Neural progenitor cell (in vitro differentiated cells): ENCODE measurements around the gene RAI1. TPM values are rescaled to one million over a fixed set of nuclear protein-coding genes. Genes with fewer than 3 reads are reported as not detected.

Experiments used
- DNase-seq: peaks from one replicate; pipeline ENCODE4 v3.0.0-alpha.2; 2016; ENCODE audit warnings: low spot score
- H2AFZ ChIP-seq: fragments of 200-600 bp; sonication (generic); replicated peaks from 2 replicates; pipeline ENCODE4 v1.6.1; 2016; ENCODE audit warnings: antibody characterized with exemption
- H3F3A ChIP-seq: fragments of 200-600 bp; sonication (generic); 2 replicates; pipeline ENCODE4 v1.6.1; 2016; ENCODE audit warnings: antibody characterized with exemption, low read depth
- H3K27ac ChIP-seq: fragments of 200-600 bp; sonication (generic); 2 replicates; pipeline ENCODE4 v1.5.1; 2016; ENCODE audit warnings: mild to moderate bottlenecking
- H3K27me3 ChIP-seq: fragments of 200-600 bp; sonication (generic); 2 replicates; pipeline ENCODE4 v1.6.1; 2016; ENCODE audit warnings: mild to moderate bottlenecking, moderate library complexity
- H3K36me3 ChIP-seq: fragments of 200-600 bp; sonication (generic); 2 replicates; pipeline ENCODE4 v1.5.1; 2016
- H3K4me1 ChIP-seq: fragments of 200-600 bp; sonication (generic); 2 replicates; pipeline ENCODE4 v1.6.1; 2016; ENCODE audit warnings: mixed run types
- H3K4me2 ChIP-seq: fragments of 200-600 bp; sonication (generic); 2 replicates; pipeline ENCODE4 v1.6.1; 2016
- H3K4me3 ChIP-seq: fragments of 200-600 bp; sonication (generic); 2 replicates; pipeline ENCODE4 v1.5.1; 2016
- H3K79me2 ChIP-seq: fragments of 200-600 bp; sonication (generic); 2 replicates; pipeline ENCODE4 v1.6.1; 2016; ENCODE audit warnings: low read depth
- H3K9ac ChIP-seq: fragments of 200-600 bp; sonication (generic); 2 replicates; pipeline ENCODE4 v1.6.1; 2016
- H3K9me3 ChIP-seq: fragments of 200-600 bp; sonication (generic); 2 replicates; pipeline ENCODE4 v1.5.1; 2016; ENCODE audit warnings: low read depth
- H4K20me1 ChIP-seq: fragments of 200-600 bp; sonication (generic); 2 replicates; pipeline ENCODE4 v1.6.1; 2016; ENCODE audit warnings: low read depth
- H3K27ac Mint-ChIP-seq: 3 replicates; pipeline ENCODE4 v1.8.0; 2021; ENCODE audit warnings: mixed read lengths
- H3K27me3 Mint-ChIP-seq: 2 replicates; pipeline ENCODE4 v1.8.0; 2022; ENCODE audit warnings: low read depth, mild to moderate bottlenecking, inconsistent platforms, moderate library complexity, mixed read lengths; ENCODE audit not compliant: insufficient read depth
- H3K36me3 Mint-ChIP-seq: 3 replicates; pipeline ENCODE4 v1.8.0; 2021; ENCODE audit warnings: mixed read lengths
- H3K4me1 Mint-ChIP-seq: 3 replicates; pipeline ENCODE4 v1.8.0; 2021; ENCODE audit warnings: mixed read lengths
- H3K4me3 Mint-ChIP-seq: 3 replicates; pipeline ENCODE4 v1.8.0; 2021; ENCODE audit warnings: mild to moderate bottlenecking, moderate library complexity, mixed read lengths
- H3K9me3 Mint-ChIP-seq: 3 replicates; pipeline ENCODE4 v1.8.0; 2020; ENCODE audit warnings: mixed read lengths
- EZH2 ChIP-seq: fragments of 200-600 bp; sonication (generic); IDR thresholded peaks from 2 replicates; pipeline ENCODE4 v1.6.1; 2017; ENCODE audit warnings: antibody characterized with exemption, mild to moderate bottlenecking, moderate library complexity
- EZH2phosphoT487 ChIP-seq: fragments of 200-600 bp; sonication (generic); IDR thresholded peaks from 2 replicates; pipeline ENCODE4 v1.6.1; 2017; ENCODE audit warnings: antibody characterized with exemption
- total RNA-seq: library from RNA; depleted of rRNA; stranded (reverse); fragments of >200 nt; gene quantifications from 2 replicates; pipeline ENCODE4 v1.2.3, GENCODE V29; 2015; ENCODE audit warnings: low replicate concordance
- TF ChIP-seq, protein P1 (sequence below): fragments of 200-600 bp; sonication (generic); IDR thresholded peaks from 2 replicates; pipeline ENCODE4 v1.5.1; 2017; ENCODE audit warnings: antibody characterized with exemption, mild to moderate bottlenecking

RAI1 gene
- total RNA-seq, 1 donor from 2014 or later = 27.4 TPM

DNA sequence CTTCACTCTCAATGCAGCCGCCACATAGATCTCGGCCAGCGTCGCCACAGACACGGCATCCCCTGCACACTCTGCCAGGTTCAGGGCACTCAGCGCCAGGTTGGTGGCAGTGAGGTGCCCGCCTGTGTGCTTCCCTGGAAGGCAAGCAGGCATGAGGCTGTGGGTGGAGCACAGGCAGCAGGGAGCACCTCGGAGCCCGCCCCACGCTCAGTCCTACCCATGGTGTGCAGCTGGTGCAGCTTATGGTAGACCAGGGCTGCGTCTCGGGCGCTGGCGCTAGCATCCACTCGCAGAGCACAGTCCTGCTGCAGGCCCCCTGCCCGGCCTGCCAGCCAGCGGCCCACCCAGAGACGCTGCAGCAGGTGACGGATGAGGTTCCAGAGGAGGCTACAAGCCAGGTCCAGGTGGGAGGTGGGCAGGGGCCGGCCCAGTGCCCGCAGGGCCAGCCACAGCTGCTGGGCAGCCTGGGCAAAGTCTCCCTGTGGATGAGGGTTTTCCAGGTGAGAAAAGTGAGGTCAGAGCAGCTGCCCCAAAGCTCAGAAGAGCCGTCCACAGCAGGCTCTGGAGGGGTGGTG lies 135.1 kb downstream of the RAI1 start:
- H3K9me3 Mint-ChIP-seq = no peaks in the 10 kb centered on the region
- DNase-seq = no peak
- Histone ChIP-seq H3F3A (peaks cover 20% of the 10 kb centered on the region), H3K9me3 (no peaks in the 10 kb centered on the region), H3K4me2 (no peak overlapping the region), H4K20me1 (peaks cover 69% of the 10 kb centered on the region), H3K36me3 (no peaks in the 10 kb centered on the region), H2AFZ (no peak overlapping the region), H3K27me3 (no peaks in the 10 kb centered on the region), H3K4me1 (peaks cover 13% of the 10 kb centered on the region), H3K4me3 (no peak overlapping the region), H3K9ac (no peak overlapping the region), H3K27ac (no peak overlapping the region), H3K79me2 (peaks cover 9% of the 10 kb centered on the region)
- peaks cover 13% of the 10 kb centered on the region for H3K36me3 Mint-ChIP-seq
- no peak overlapping the region for H3K27ac Mint-ChIP-seq
- H3K4me1 Mint-ChIP-seq = peaks cover 41% of the 10 kb centered on the region
- TF ChIP-seq, protein P1, sequence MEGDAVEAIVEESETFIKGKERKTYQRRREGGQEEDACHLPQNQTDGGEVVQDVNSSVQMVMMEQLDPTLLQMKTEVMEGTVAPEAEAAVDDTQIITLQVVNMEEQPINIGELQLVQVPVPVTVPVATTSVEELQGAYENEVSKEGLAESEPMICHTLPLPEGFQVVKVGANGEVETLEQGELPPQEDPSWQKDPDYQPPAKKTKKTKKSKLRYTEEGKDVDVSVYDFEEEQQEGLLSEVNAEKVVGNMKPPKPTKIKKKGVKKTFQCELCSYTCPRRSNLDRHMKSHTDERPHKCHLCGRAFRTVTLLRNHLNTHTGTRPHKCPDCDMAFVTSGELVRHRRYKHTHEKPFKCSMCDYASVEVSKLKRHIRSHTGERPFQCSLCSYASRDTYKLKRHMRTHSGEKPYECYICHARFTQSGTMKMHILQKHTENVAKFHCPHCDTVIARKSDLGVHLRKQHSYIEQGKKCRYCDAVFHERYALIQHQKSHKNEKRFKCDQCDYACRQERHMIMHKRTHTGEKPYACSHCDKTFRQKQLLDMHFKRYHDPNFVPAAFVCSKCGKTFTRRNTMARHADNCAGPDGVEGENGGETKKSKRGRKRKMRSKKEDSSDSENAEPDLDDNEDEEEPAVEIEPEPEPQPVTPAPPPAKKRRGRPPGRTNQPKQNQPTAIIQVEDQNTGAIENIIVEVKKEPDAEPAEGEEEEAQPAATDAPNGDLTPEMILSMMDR = no peak
- no peak for TF ChIP-seq EZH2
- TF ChIP-seq EZH2phosphoT487 = no peak
- peaks cover 4% of the 10 kb centered on the region for H3K27me3 Mint-ChIP-seq
- H3K4me3 Mint-ChIP-seq = no peak overlapping the region

GRCh38 chr17:17816831-17817551 lies 135.7 kb downstream of the RAI1 start:
- H3K4me1 ChIP-seq = peaks cover 12% of the 10 kb centered on the region
- H3K4me3 Mint-ChIP-seq = no peak overlapping the region
- H2AFZ ChIP-seq = no peak overlapping the region
- no peak overlapping the region for H3K4me3 ChIP-seq
- no peak overlapping the region for H3K9ac ChIP-seq
- H3K27ac Mint-ChIP-seq = no peak overlapping the region
- H3K27ac ChIP-seq = no peak overlapping the region
- no peaks in the 10 kb centered on the region for H3K36me3 ChIP-seq
- TF ChIP-seq, protein P1 = no peak
- TF ChIP-seq EZH2phosphoT487 = no peak
- TF ChIP-seq EZH2 = no peak
- no peaks in the 10 kb centered on the region for H3K9me3 ChIP-seq
- DNase-seq = no peak
- H3K27me3 Mint-ChIP-seq = peaks cover 4% of the 10 kb centered on the region
- no peak overlapping the region for H3K4me2 ChIP-seq
- no peaks in the 10 kb centered on the region for H3K9me3 Mint-ChIP-seq
- no peaks in the 10 kb centered on the region for H3K27me3 ChIP-seq
- H3K4me1 Mint-ChIP-seq = peaks cover 41% of the 10 kb centered on the region
- peaks cover 16% of the 10 kb centered on the region for H3K79me2 ChIP-seq
- peaks cover 69% of the 10 kb centered on the region for H4K20me1 ChIP-seq
- peaks cover 13% of the 10 kb centered on the region for H3K36me3 Mint-ChIP-seq
- H3F3A ChIP-seq = peaks cover 14% of the 10 kb centered on the region

GRCh38 chr17:17817552-17817947 lies 136.3 kb downstream of the RAI1 start:
- TF ChIP-seq, protein P1 = no peak
- TF ChIP-seq EZH2 = no peak
- no peak for TF ChIP-seq EZH2phosphoT487
- Mint-ChIP-seq H3K4me1 (peaks cover 42% of the 10 kb centered on the region), H3K27ac (no peak overlapping the region), H3K9me3 (no peaks in the 10 kb centered on the region), H3K36me3 (peaks cover 13% of the 10 kb centered on the region), H3K27me3 (peaks cover 4% of the 10 kb centered on the region), H3K4me3 (no peak overlapping the region)
- H3K4me3 ChIP-seq = no peak overlapping the region
- H3K4me2 ChIP-seq = no peak overlapping the region
- peaks cover 16% of the 10 kb centered on the region for H3K4me1 ChIP-seq
- H2AFZ ChIP-seq = no peak overlapping the region
- DNase-seq = no peak
- H3K79me2 ChIP-seq = peaks cover 21% of the 10 kb centered on the region
- no peaks in the 10 kb centered on the region for H3K36me3 ChIP-seq
- peaks cover 69% of the 10 kb centered on the region for H4K20me1 ChIP-seq
- H3K9me3 ChIP-seq = no peaks in the 10 kb centered on the region
- no peak overlapping the region for H3K27ac ChIP-seq
- no peaks in the 10 kb centered on the region for H3K27me3 ChIP-seq
- H3K9ac ChIP-seq = no peak overlapping the region
- H3F3A ChIP-seq = peaks cover 8% of the 10 kb centered on the region
